GM10266 (cell line): ENCODE results near the gene EFNB2.

ENCODE experiments used
- DNase-seq: peaks from one replicate; pipeline ENCODE4 v3.0.0; 2012; ENCODE audit errors: extremely low spot score
- TF ChIP-seq, protein P1 (sequence below): IDR thresholded peaks from 2 replicates; pipeline ENCODE4 v1.5.1; 2012; ENCODE audit warnings: mild to moderate bottlenecking, low read depth; ENCODE audit not compliant: control insufficient read depth, insufficient read depth; ENCODE audit errors: missing control alignments

The EFNB2 gene

DNA sequence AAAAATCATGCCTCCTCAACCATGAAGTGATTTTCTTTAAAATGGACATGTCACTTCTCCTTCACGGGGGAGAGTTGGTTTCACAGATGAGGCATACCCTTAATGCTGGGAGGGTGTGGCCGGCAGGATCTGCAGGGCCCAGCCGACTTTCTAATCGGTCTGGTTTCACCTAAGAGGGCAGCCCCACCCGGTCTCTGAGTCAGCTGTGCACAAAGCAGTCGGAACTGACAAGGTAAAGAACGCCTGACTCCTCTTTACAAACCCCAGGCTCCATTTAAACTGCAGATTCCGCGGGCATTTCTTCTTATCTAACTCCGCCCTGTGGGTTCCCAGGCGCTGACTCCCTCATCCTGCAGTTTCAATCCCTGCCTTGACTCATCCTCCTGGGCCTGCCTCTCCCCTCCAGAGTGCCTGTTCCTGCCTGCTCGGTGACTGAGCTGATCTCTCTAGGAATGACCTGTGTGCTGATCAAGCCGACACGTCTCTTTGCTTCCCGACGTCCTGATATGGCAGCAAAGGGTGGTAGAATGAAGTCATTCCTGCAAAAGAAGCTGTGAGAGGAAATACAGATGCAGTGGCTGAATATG lies 63.4 kb downstream of the EFNB2 start:
- DNase-seq: no peak
- TF ChIP-seq, protein P1, sequence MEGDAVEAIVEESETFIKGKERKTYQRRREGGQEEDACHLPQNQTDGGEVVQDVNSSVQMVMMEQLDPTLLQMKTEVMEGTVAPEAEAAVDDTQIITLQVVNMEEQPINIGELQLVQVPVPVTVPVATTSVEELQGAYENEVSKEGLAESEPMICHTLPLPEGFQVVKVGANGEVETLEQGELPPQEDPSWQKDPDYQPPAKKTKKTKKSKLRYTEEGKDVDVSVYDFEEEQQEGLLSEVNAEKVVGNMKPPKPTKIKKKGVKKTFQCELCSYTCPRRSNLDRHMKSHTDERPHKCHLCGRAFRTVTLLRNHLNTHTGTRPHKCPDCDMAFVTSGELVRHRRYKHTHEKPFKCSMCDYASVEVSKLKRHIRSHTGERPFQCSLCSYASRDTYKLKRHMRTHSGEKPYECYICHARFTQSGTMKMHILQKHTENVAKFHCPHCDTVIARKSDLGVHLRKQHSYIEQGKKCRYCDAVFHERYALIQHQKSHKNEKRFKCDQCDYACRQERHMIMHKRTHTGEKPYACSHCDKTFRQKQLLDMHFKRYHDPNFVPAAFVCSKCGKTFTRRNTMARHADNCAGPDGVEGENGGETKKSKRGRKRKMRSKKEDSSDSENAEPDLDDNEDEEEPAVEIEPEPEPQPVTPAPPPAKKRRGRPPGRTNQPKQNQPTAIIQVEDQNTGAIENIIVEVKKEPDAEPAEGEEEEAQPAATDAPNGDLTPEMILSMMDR: no peak

DNA sequence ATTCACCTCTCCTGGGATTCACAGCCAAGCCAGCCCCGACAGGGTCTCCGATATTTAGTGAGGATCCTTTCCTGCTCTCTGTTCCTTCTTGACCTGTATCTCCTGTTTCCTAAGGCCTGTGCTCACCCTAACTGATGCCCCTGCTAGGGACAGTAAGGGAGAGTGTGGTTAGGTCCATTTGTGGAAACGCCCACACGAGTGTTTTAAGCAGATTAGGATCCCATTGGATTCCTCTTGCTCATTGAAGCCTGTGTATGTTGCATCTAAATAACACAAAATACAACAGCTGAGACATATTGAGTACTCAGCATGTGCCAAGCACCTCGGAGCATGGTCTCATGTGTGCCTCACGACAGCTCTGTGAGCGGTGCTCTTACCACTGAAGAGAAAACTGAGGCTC lies 64.9 kb downstream of the EFNB2 start:
- TF ChIP-seq, protein P1: no peak
- DNase-seq: no peak

DNA sequence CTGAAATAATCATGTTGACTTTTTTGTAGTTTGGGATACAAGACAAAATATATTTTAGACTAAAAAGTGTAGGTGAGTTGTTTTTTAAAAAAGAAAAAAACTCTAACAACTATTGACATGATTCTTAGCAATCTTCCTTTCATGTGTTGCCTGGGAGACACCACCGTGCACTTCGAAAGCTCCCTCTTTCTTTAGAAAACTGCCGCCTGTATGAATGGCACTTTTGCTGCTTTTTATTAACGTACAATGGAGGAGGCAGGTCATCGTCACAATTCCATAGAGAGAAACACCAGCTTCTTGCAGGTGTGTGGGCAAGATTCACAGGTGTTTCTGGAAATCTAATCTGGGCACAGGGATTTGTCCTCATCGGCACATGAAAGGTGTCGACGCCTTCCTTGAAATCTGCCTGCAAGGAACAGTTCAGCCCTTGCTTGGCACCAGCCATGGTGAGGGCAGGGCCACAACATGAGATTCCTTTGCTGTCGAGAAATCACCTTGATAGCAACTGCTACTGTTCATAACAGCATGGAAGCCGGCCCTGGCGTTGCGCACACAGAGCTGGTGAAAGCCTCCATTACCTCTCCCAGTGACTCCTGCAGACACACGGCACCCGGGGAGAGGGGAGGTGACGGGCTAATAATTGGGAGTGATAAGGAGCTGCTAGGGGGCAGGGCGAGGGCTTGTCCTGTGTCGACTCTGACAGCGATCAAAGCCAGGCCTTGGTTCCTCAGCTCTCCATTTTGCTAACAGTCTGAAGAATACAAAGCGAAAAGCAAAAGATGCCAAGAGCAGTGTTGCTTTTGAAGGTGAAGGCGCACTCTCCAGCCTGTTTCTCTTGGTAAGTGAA lies 66.5 kb downstream of the EFNB2 start:
- no peak for DNase-seq
- TF ChIP-seq, protein P1: no peak

DNA sequence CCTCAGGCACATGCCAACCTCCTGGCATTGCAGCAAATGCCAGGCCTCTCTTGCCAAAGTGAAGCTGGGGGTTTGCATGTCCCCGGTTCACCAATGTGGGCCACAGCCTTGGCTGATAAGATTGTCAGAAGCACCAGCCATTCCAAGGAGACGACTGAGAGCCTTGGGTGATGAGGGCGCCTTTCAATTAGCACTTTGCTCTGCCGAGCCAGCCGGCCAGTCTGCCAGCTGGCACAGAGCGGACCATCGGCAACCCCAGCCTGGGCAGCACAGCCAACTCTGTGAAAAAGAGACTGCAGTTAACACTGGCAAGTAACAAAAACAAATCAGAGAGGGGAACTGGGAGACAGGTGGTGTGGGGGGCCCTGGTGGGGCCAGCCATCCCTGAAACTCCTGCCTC lies 67.3 kb downstream of the EFNB2 start:
- no peak for DNase-seq
- TF ChIP-seq, protein P1: no peak

DNA sequence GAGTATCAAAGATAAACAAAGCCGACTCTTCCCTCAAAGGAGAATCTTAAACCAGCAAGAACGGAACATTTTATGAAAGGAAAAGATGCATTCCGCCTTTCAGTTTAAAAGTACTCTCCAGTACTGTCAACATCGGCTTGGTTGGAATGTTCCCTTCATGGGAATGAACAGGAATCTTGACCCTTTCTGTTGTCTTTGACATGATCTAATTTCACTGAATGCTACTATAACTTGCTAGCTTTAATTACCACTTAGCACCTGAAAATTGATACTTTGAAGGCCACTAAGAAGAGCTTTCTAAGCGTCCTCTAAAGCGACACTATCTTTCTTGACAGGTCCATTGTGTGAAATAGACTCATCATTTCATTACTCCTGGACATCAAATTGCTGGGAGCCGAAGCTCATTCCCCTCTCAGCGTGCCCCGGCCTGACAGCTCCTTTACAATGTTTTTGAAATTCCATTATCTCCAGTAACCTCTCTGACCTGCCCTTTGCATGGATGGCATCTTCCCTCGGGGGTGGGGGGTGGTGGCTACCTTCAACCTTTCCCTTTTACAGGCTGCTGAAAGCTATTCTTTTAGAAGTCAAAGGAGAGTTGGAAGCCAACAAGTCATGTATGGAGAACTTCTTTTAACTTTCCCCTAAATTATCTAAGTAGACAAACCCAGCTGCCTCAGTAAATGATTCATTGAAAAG lies 67.9 kb downstream of the EFNB2 start:
- TF ChIP-seq, protein P1: no peak
- no peak for DNase-seq

DNA sequence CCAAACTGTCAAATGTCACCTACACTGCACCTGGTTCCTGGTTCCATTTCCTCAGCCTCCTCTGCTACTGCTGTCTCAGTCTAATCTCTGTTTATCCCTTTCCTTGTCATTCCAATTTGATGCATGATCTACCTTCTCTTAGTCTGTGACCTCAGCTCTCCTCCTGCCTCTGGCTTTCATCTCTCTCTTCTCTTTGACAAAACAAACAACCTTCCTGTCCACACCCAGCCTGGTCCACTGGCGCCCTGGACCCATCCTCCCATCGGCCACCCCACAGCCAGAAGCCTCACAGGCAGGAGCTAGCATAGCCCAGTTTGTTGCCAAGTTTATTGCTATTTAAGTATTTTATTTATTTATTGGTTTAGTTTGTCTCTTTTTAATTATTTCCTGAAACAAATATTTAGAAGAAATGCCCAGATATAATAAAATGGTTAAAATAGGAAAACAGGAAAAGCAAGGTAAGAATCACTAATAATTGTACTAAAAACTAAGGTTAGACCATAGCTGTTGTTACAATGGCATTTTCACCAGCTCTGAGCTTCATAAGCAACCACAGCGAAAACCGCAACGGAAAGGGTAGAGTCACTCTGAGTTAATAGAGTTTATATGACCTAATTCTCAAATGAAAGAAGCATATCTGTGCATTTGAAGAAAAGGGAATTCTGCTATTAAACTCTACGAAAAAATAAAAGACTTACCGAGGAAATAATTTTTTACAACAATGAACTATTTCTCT lies 68.6 kb downstream of the EFNB2 start:
- no peak for DNase-seq

More for the DNA sequence above, 68.6 kb downstream of the EFNB2 start:
- TF ChIP-seq, protein P1: no peak
